HCT116 (cell line): ENCODE measurements around the gene TEAD2. TPM values are rescaled to one million over a fixed set of nuclear protein-coding genes. Genes with fewer than 3 reads are reported as not detected.

Experiments used
- ATAC-seq: fragments of 200-7000 bp; cut with Tn5 transposase; 2 replicates; pipeline ENCODE4 v1.9.1; 2020; ENCODE audit warnings: mild to moderate bottlenecking, moderate library complexity
- BruUV-seq: library from RNA; stranded (reverse); fragments of 400-500 nt; replicated peaks from 2 replicates; lab custom pipeline; 2021; lab: Mats Ljungman, UMichigan
- CTCF ChIA-PET: fragments of 300-600 bp; sonication (Branson Sonifier 250); formaldehyde crosslinking; loops from one replicate; lab custom pipeline; 2021; ENCODE audit warnings: antibody characterized with exemption; lab: Charles Lee
- POLR2A ChIA-PET: fragments of 300-600, 350-600 bp; sonication (Branson Sonifier 250); formaldehyde crosslinking; loops from one replicate; lab custom pipeline; 2021; ENCODE audit warnings: antibody characterized with exemption; lab: Charles Lee
- RAD21 ChIA-PET, 2 experiments: fragments of 300-600 bp; sonication (Branson Sonifier 250); formaldehyde crosslinking; loops; one replicate each; lab custom pipeline; 2023; ENCODE audit warnings: low total read pairs in 2 of 2; ENCODE audit not compliant: uncharacterized antibody in 2 of 2, unreplicated experiment in 2 of 2, low non-redundant PET in 1 of 2; lab: Charles Lee
- DNase-seq: peaks from one replicate; pipeline ENCODE4 v3.0.0-alpha.2; 2010; ENCODE audit warnings: low read depth, low spot score
- H2AFZ ChIP-seq: fragments of 200-600 bp; shearing (Covaris generic), sonication (generic); 2 replicates; pipeline ENCODE4 v1.6.1; 2017; ENCODE audit warnings: low read depth, mixed run types, mixed read lengths, antibody characterized with exemption, low read length; ENCODE audit not compliant: poor library complexity, severe bottlenecking
- H3K27ac ChIP-seq: 2 replicates; pipeline ENCODE4 v1.5.1; 2012; ENCODE audit warnings: low read depth, low read length
- H3K27me3 ChIP-seq: fragments of 200-600 bp; sonication (generic); 2 replicates; pipeline ENCODE4 v1.6.1; 2016; ENCODE audit warnings: mixed run types, low read length, mixed read lengths; ENCODE audit not compliant: insufficient read depth
- H3K36me3 ChIP-seq, 2 experiments: fragments of 200-500 bp in 1 of 2; fragments of 200-600 bp in 1 of 2; sonication (Bioruptor generic) in 1 of 2; sonication (generic) in 1 of 2; 2 replicates each; pipeline versions ENCODE4 v1.5.1 to v1.6.1; 2014 to 2016; ENCODE audit warnings: low read length in 2 of 2, inconsistent platforms in 1 of 2, mixed read lengths in 1 of 2, mixed run types in 1 of 2; ENCODE audit not compliant: insufficient read depth in 2 of 2, control insufficient read depth in 1 of 2
- H3K4me1 ChIP-seq, 2 experiments: fragments of 200-600 bp in 1 of 2; sonication (generic) in 1 of 2; 2 replicates each; pipeline versions ENCODE4 v1.5.1 to v1.6.1; 2012 to 2017; ENCODE audit warnings: low read length in 2 of 2, inconsistent platforms in 1 of 2, mild to moderate bottlenecking in 1 of 2, mixed read lengths in 1 of 2, mixed run types in 1 of 2, moderate library complexity in 1 of 2; ENCODE audit not compliant: insufficient read depth in 2 of 2, control insufficient read depth in 1 of 2
- H3K4me2 ChIP-seq: fragments of 200-600 bp; sonication (generic); 2 replicates; pipeline ENCODE4 v1.6.1; 2017; ENCODE audit warnings: mixed run types, low read length, mixed read lengths
- H3K4me3 ChIP-seq, 2 experiments: fragments of 200-600 bp in 1 of 2; sonication (generic) in 1 of 2; replicated peaks in 1 of 2; 2 replicates each; pipeline ENCODE4 v1.5.1; 2011 to 2016; ENCODE audit warnings: low read length in 2 of 2, control low read depth in 1 of 2, low read depth in 1 of 2, mild to moderate bottlenecking in 1 of 2, mixed read lengths in 1 of 2, mixed run types in 1 of 2
- H3K79me2 ChIP-seq: fragments of 200-600 bp; sonication (generic); 2 replicates; pipeline ENCODE4 v1.6.1; 2017; ENCODE audit warnings: mild to moderate bottlenecking, mixed run types, low read length, moderate library complexity, mixed read lengths; ENCODE audit not compliant: insufficient read depth
- H3K9ac ChIP-seq: fragments of 200-600 bp; sonication (generic); 2 replicates; pipeline ENCODE4 v1.6.1; 2016; ENCODE audit warnings: low read length, mixed read lengths
- H3K9me2 ChIP-seq: fragments of 200-600 bp; sonication (generic), shearing (Covaris generic); 2 replicates; pipeline ENCODE4 v1.6.1; 2017; ENCODE audit warnings: mixed run types, mild to moderate bottlenecking, moderate library complexity; ENCODE audit not compliant: insufficient read depth
- H3K9me3 ChIP-seq, 2 experiments: fragments of 200-500 bp in 1 of 2; fragments of 200-600 bp in 1 of 2; sonication (Bioruptor generic) in 1 of 2; sonication (generic) in 1 of 2; 2 replicates each; pipeline ENCODE4 v1.6.1; 2014 to 2017; ENCODE audit warnings: low read length in 2 of 2, mixed read lengths in 2 of 2, inconsistent platforms in 1 of 2, low read depth in 1 of 2, mild to moderate bottlenecking in 1 of 2, mixed run types in 1 of 2, moderate library complexity in 1 of 2; ENCODE audit not compliant: control insufficient read depth in 1 of 2, insufficient read depth in 1 of 2
- H4K20me1 ChIP-seq: fragments of 200-600 bp; sonication (generic), shearing (Covaris generic); 2 replicates; pipeline ENCODE4 v1.6.1; 2017; ENCODE audit warnings: mixed run types, mild to moderate bottlenecking, moderate library complexity; ENCODE audit not compliant: insufficient read depth
- CBX3 ChIP-seq: IDR thresholded peaks from 2 replicates; pipeline ENCODE4 v1.6.1; 2012; ENCODE audit warnings: low read depth
- ELF1 ChIP-seq: IDR thresholded peaks from 2 replicates; pipeline ENCODE4 v1.6.1; 2012; ENCODE audit warnings: low read depth, borderline replicate concordance
- EZH2 ChIP-seq: fragments of 200-600 bp; sonication (generic); IDR thresholded peaks from 2 replicates; pipeline ENCODE4 v1.6.1; 2017; ENCODE audit warnings: antibody characterized with exemption, mixed run types
- FOSL1 ChIP-seq: IDR thresholded peaks from 2 replicates; pipeline ENCODE4 v1.6.1; 2012; ENCODE audit warnings: low read depth
- JUND ChIP-seq: IDR thresholded peaks from 2 replicates; pipeline ENCODE4 v1.6.1; 2012
- POLR2AphosphoS5 ChIP-seq: IDR thresholded peaks from 2 replicates; pipeline ENCODE4 v1.6.1; 2011; ENCODE audit warnings: mild to moderate bottlenecking, low read depth, low read length, moderate library complexity
- RAD21 ChIP-seq: IDR thresholded peaks from 2 replicates; pipeline ENCODE4 v1.6.1; 2012; ENCODE audit warnings: low read depth, mild to moderate bottlenecking
- SIN3A ChIP-seq: IDR thresholded peaks from 2 replicates; pipeline ENCODE4 v1.6.1; 2012; ENCODE audit warnings: low read depth
- SP1 ChIP-seq: IDR thresholded peaks from 2 replicates; pipeline ENCODE4 v1.6.1; 2012; ENCODE audit warnings: low read depth
- SRF ChIP-seq: IDR thresholded peaks from 2 replicates; pipeline ENCODE4 v1.6.1; 2012; ENCODE audit warnings: low read depth
- TCF7L2 ChIP-seq: IDR thresholded peaks from 2 replicates; pipeline ENCODE4 v1.7.0; 2011; ENCODE audit warnings: borderline replicate concordance, inconsistent platforms; ENCODE audit not compliant: insufficient read depth, insufficient read length; ENCODE audit errors: extremely low read depth
- YY1 ChIP-seq: IDR thresholded peaks from 2 replicates; pipeline ENCODE4 v1.6.1; 2011; ENCODE audit warnings: low read length, low read depth, moderate library complexity, mild to moderate bottlenecking; ENCODE audit not compliant: insufficient replicate concordance; ENCODE audit errors: extremely low read depth
- ZNF274 ChIP-seq: fragments of 200-500 bp; sonication (Bioruptor generic); IDR thresholded peaks from 2 replicates; pipeline ENCODE4 v1.6.1; 2014; ENCODE audit warnings: mild to moderate bottlenecking, low read depth, low read length, inconsistent platforms
- intact Hi-C: fragments of 100-400 bp; cut with micrococcal nuclease; formaldehyde crosslinking; loops from 2 replicates; pipeline ENCODE4 v1.10.0; 2022
- total RNA-seq: library from RNA; stranded (reverse); gene quantifications from one replicate; pipeline ENCODE4 v1.2.1, GENCODE V29; 2021; ENCODE audit not compliant: unreplicated experiment
- TF ChIP-seq, protein P1 (sequence below), 3 experiments: fragments of 200-600 bp in 1 of 3; sonication (generic) in 1 of 3; IDR thresholded peaks in 2 of 3; conservative IDR thresholded peaks in 1 of 3; 2 replicates each; pipeline ENCODE4 v1.5.1; 2012 to 2017; ENCODE audit warnings: low read depth in 2 of 3, low read length in 2 of 3, antibody characterized with exemption in 1 of 3, borderline replicate concordance in 1 of 3, control low read depth in 1 of 3, mild to moderate bottlenecking in 1 of 3, mixed read lengths in 1 of 3, mixed run types in 1 of 3, moderate library complexity in 1 of 3; ENCODE audit not compliant: insufficient read depth in 1 of 3
- TF ChIP-seq, protein P2 (sequence below): IDR thresholded peaks from 2 replicates; pipeline ENCODE4 v1.6.1; 2012
- TF ChIP-seq, protein P3 (sequence below): IDR thresholded peaks from 2 replicates; pipeline ENCODE4 v1.6.1; 2012; ENCODE audit warnings: low read depth

The TEAD2 gene
- total RNA-seq, 1 experiment from 2014 or later: 31.9 TPM

DNA sequence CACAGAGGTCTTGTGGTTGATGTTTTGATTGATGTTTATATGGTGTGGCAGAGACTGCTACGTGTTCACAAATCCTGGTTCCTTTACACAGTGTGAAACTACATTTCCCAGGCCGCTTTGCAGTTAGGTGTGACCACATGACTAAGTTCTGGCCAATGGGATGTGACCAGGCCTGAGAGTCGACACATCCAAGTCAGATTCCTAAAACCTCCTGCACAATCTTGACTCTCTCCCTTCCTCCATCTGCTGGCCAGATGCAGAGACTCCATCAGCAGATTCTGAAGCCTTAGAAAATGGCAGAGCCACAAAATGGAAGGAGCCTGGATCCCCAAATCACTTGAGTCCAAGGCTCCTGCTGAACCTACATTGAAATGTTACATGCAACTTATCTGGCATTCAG lies 14.4 kb downstream of the TEAD2 start:
- H3K4me1 ChIP-seq: no peaks in the 10 kb centered on the region
- no peak overlapping the region for H3K4me3 ChIP-seq
- intact Hi-C loops: no loop called here
- POLR2A ChIA-PET: no interaction called here
- no TSS peak for BruUV-seq
- no peak for TF ChIP-seq POLR2AphosphoS5
- TF ChIP-seq, protein P1, sequence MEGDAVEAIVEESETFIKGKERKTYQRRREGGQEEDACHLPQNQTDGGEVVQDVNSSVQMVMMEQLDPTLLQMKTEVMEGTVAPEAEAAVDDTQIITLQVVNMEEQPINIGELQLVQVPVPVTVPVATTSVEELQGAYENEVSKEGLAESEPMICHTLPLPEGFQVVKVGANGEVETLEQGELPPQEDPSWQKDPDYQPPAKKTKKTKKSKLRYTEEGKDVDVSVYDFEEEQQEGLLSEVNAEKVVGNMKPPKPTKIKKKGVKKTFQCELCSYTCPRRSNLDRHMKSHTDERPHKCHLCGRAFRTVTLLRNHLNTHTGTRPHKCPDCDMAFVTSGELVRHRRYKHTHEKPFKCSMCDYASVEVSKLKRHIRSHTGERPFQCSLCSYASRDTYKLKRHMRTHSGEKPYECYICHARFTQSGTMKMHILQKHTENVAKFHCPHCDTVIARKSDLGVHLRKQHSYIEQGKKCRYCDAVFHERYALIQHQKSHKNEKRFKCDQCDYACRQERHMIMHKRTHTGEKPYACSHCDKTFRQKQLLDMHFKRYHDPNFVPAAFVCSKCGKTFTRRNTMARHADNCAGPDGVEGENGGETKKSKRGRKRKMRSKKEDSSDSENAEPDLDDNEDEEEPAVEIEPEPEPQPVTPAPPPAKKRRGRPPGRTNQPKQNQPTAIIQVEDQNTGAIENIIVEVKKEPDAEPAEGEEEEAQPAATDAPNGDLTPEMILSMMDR (IDR thresholded peaks at IDR 0.05 in 2 of 3, conservative IDR thresholded peaks at IDR 0.05 in 1 of 3; ENCODE audit: borderline replicate concordance in 1 of 3, insufficient read depth in 1 of 3, low read depth in 2 of 3, low read length in 2 of 3): peak in 2 of 3 experiments; percentile 40 to 43; a peak in 3 of 6 replicates
- TF ChIP-seq YY1: peak; percentile 89
- TF ChIP-seq, all 23 proteins: peak for 2
- ChIA-PET CTCF (interaction anchor here (1.5 kb wide), 1 partner anchor 122 kb away, joined by 6 read pairs; no protein-coding TSS in a partner anchor), RAD21 (no interaction called here)
- H3K9ac ChIP-seq: no peak overlapping the region
- no peak overlapping the region for H2AFZ ChIP-seq
- H3K27ac ChIP-seq: peak overlapping the region; percentile 36; the same call in 1 of the 2 replicates
- peaks cover 23 to 40% of the 10 kb centered on the region in 2 experiments for H3K36me3 ChIP-seq
- DNase-seq: peak; percentile 81
- no peaks in the 10 kb centered on the region for H3K9me2 ChIP-seq
- H3K79me2 ChIP-seq: no peaks in the 10 kb centered on the region
- H3K27me3 ChIP-seq: no peaks in the 10 kb centered on the region
- ATAC-seq: peak; percentile 98
- no peak overlapping the region for H3K4me2 ChIP-seq
- no peaks in the 10 kb centered on the region for H3K9me3 ChIP-seq
- no peaks in the 10 kb centered on the region for H4K20me1 ChIP-seq

DNA sequence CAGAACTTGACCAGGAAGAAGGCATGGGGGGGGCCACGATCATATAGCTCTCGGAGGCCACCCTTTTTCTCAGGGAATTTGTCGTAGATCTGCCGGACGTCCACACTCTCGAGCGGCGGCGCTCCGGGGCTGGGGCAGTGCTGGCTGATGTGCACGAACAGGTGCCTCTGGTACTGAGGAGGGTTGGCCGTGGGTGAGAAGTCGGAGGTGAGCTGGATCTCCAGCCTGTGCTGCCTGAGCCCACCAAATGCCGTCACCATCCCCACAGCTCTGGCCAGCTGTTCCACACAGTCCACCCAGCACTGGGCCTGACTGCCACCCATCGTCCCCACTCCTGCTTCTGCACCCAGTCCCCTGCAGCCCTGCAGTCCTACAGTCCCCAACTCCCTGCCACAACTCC lies 15.0 kb downstream of the TEAD2 start:
- Histone ChIP-seq H3K4me2 (no peak overlapping the region), H3K9ac (no peak overlapping the region), H3K4me3 (no peak overlapping the region), H3K4me1 (no peaks in the 10 kb centered on the region), H3K27me3 (no peaks in the 10 kb centered on the region), H3K36me3 (peaks cover 30 to 46% of the 10 kb centered on the region in 2 experiments), H4K20me1 (no peaks in the 10 kb centered on the region), H3K79me2 (no peaks in the 10 kb centered on the region), H3K9me2 (no peaks in the 10 kb centered on the region), H3K27ac (no peak overlapping the region), H3K9me3 (no peaks in the 10 kb centered on the region), H2AFZ (no peak overlapping the region)
- ATAC-seq (no peak), DNase-seq (no peak)
- ChIA-PET RAD21 (no interaction called here), CTCF (no interaction called here), POLR2A (no interaction called here)
- intact Hi-C loops: no loop called here
- no TSS peak for BruUV-seq
- TF ChIP-seq, protein P2, sequence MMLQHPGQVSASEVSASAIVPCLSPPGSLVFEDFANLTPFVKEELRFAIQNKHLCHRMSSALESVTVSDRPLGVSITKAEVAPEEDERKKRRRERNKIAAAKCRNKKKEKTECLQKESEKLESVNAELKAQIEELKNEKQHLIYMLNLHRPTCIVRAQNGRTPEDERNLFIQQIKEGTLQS: no peak
- TF ChIP-seq JUND (no peak), ELF1 (no peak), CBX3 (no peak), SP1 (no peak), YY1 (no peak), SRF (no peak), SIN3A (no peak), RAD21 (no peak), ZNF274 (no peak), FOSL1 (no peak), EZH2 (no peak), TCF7L2 (no peak)
- TF ChIP-seq, protein P3, sequence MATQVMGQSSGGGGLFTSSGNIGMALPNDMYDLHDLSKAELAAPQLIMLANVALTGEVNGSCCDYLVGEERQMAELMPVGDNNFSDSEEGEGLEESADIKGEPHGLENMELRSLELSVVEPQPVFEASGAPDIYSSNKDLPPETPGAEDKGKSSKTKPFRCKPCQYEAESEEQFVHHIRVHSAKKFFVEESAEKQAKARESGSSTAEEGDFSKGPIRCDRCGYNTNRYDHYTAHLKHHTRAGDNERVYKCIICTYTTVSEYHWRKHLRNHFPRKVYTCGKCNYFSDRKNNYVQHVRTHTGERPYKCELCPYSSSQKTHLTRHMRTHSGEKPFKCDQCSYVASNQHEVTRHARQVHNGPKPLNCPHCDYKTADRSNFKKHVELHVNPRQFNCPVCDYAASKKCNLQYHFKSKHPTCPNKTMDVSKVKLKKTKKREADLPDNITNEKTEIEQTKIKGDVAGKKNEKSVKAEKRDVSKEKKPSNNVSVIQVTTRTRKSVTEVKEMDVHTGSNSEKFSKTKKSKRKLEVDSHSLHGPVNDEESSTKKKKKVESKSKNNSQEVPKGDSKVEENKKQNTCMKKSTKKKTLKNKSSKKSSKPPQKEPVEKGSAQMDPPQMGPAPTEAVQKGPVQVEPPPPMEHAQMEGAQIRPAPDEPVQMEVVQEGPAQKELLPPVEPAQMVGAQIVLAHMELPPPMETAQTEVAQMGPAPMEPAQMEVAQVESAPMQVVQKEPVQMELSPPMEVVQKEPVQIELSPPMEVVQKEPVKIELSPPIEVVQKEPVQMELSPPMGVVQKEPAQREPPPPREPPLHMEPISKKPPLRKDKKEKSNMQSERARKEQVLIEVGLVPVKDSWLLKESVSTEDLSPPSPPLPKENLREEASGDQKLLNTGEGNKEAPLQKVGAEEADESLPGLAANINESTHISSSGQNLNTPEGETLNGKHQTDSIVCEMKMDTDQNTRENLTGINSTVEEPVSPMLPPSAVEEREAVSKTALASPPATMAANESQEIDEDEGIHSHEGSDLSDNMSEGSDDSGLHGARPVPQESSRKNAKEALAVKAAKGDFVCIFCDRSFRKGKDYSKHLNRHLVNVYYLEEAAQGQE: no peak
